ENCODE measurements around the gene DCST2. TPM values are rescaled to one million over a fixed set of nuclear protein-coding genes. Genes with fewer than 3 reads are reported as not detected.

DCST2 gene
- total and polyA plus RNA-seq, 2 of the 8 experiments (the other 6 are each of a cell fraction or from before 2014, with no cell fraction given), result 0.43 to 2.1 TPM

DNA sequence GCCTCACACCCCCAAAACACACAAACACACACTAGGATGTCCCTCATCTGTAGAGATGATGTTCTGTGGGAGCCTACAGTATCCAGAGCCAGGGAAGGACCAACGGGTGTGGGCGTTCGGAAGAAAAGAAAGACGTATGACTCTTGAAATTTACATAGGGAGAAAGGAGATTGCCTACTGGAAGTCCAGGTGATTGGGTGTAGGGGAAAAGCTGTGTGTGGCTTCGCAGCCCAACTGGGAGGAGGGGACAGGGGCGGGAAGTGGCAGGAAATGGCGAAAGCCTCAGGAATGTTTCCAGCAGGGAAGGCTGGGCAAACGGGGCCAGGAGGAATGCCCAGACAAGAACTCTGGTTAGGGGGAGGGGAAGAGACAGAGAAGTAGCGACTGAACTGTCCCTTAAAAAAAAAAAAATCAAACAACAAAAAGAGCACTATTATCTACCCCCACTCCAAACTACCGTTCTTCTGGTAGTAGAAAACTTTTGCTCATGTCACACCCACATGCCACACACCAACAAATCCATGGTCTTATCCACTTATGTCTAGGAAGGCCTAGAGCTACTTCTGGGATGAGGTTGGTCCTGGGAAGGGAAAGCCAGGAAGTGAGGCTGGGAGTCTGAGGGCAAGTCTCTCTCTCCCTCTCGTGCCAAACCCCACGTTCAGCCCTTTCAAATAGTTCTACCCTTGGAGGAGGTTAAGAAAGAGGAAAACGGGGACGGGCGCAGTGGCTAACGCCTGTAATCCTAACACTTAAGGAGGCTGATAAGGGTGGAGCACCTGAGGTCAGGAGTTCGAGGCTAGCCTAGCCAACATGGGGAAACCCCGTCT is 60.9 kb downstream of the DCST2 start (continued):
- TF ChIP-seq TEAD4 (IDR thresholded peaks at IDR 0.05; ENCODE audit: low read depth, low read length), result peak; percentile 93
- TF ChIP-seq, protein P1, sequence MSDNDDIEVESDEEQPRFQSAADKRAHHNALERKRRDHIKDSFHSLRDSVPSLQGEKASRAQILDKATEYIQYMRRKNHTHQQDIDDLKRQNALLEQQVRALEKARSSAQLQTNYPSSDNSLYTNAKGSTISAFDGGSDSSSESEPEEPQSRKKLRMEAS (IDR thresholded peaks at IDR 0.05), result peak; percentile 30; the same call in 1 of the 2 replicates
- peak; percentile 73; a peak in 1 of 4 replicates for TF ChIP-seq SIN3A (conservative IDR thresholded peaks at IDR 0.05 in 1 of 2, IDR thresholded peaks at IDR 0.05 in 1 of 2; ENCODE audit: low read depth in 1 of 2, low read length in 2 of 2)
- TF ChIP-seq SAP30 (IDR thresholded peaks at IDR 0.05; ENCODE audit: insufficient read depth, insufficient replicate concordance, low read length), result peak; percentile 38
- TF ChIP-seq SUZ12 (IDR thresholded peaks at IDR 0.05; ENCODE audit: low read length), result no peak
- TF ChIP-seq KDM4A (IDR thresholded peaks at IDR 0.05; ENCODE audit: low read depth, low read length, severe bottlenecking), result peak; percentile 0
- TF ChIP-seq, protein P2, sequence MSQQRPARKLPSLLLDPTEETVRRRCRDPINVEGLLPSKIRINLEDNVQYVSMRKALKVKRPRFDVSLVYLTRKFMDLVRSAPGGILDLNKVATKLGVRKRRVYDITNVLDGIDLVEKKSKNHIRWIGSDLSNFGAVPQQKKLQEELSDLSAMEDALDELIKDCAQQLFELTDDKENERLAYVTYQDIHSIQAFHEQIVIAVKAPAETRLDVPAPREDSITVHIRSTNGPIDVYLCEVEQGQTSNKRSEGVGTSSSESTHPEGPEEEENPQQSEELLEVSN (IDR thresholded peaks at IDR 0.05), result peak; percentile 61; the same call in 1 of the 2 replicates
- peak; percentile 65 for TF ChIP-seq TBP (IDR thresholded peaks at IDR 0.05; ENCODE audit: low read depth, low read length)
- no peak for TF ChIP-seq BCL11A (IDR thresholded peaks at IDR 0.05; ENCODE audit: low read depth in 2 of 2, low read length in 2 of 2)
- TF ChIP-seq TAF1 (IDR thresholded peaks at IDR 0.05; ENCODE audit: low read depth, low read length), result peak; percentile 65; the same call in 1 of the 2 replicates
- TF ChIP-seq RBBP5 (IDR thresholded peaks at IDR 0.05; ENCODE audit: borderline replicate concordance, low read depth, low read length), result peak; percentile 98
- TF ChIP-seq CTBP2 (IDR thresholded peaks at IDR 0.05; ENCODE audit: borderline replicate concordance, insufficient read depth, insufficient read length, low read length), result no peak
- TF ChIP-seq SP1 (IDR thresholded peaks at IDR 0.05; ENCODE audit: low read depth, low read length), result peak; percentile 93
- TF ChIP-seq SIX5 (IDR thresholded peaks at IDR 0.05; ENCODE audit: low read depth, low read length), result no peak
- TF ChIP-seq, protein P3, sequence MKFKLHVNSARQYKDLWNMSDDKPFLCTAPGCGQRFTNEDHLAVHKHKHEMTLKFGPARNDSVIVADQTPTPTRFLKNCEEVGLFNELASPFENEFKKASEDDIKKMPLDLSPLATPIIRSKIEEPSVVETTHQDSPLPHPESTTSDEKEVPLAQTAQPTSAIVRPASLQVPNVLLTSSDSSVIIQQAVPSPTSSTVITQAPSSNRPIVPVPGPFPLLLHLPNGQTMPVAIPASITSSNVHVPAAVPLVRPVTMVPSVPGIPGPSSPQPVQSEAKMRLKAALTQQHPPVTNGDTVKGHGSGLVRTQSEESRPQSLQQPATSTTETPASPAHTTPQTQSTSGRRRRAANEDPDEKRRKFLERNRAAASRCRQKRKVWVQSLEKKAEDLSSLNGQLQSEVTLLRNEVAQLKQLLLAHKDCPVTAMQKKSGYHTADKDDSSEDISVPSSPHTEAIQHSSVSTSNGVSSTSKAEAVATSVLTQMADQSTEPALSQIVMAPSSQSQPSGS (IDR thresholded peaks at IDR 0.05; ENCODE audit: low read length), result 0 out of 2 replicates have a peak, but pooled peaks have one; percentile 50
- TF ChIP-seq GTF2F1 (IDR thresholded peaks at IDR 0.05; ENCODE audit: borderline replicate concordance, low read depth, low read length), result no peak
- TF ChIP-seq HDAC2 (IDR thresholded peaks at IDR 0.05; ENCODE audit: borderline replicate concordance in 1 of 2, low read depth in 2 of 2, low read length in 2 of 2), result 0 out of 4 replicates have a peak, but pooled peaks of 1 of the 2 experiments have one; percentile 8

All from H1 (cell line).